ENCODE measurements around the gene NTM. TPM values are rescaled to one million over a fixed set of nuclear protein-coding genes. Genes with fewer than 3 reads are reported as not detected.

The NTM gene
- total and polyA plus RNA-seq, 2 donors (not counting 1 experiment from before 2014, with no cell fraction given): 12.3 to 28.6 TPM

DNA sequence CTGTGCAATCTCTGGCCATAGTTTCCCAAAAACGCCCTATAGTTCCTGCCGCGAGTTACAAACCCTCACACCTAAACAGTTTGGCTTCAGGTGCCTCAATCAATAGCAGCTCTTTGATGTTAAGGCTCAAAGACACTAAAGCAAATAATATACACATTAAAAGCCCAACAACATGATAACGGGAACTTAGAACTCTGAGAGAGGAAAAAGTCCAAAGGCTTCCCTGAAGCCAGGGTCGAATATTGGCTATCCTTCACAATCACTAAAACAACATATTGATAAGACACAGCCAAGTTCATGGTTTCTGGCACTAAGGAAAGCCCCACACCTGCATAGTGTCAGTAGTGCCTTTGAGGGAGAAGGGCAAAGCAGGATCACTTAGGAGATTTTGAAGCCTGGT, 54.9 kb downstream of the NTM start:
- no peak overlapping the region for H3K9ac ChIP-seq (ENCODE audit: insufficient read depth, low read length)
- no peaks in the 10 kb centered on the region for H3K79me2 ChIP-seq (ENCODE audit: control insufficient read depth, insufficient read depth, low read length)
- no peak for DNase-seq (ENCODE audit: low read depth in 2 of 2)
- no peak overlapping the region for H3K4me3 ChIP-seq (replicated peaks in 1 of 4; ENCODE audit: control extremely low read depth in 1 of 4, insufficient read depth in 1 of 4, low read depth in 3 of 4, low read length in 4 of 4)
- no peak overlapping the region for H3K27ac ChIP-seq (ENCODE audit: insufficient read depth, low read length)
- H3K4me1 ChIP-seq (ENCODE audit: control insufficient read depth, extremely low read depth, insufficient read depth, low read length): no peaks in the 10 kb centered on the region
- H3K36me3 ChIP-seq (ENCODE audit: control insufficient read depth, insufficient read depth, low read length): no peaks in the 10 kb centered on the region
- no peak for TF ChIP-seq CTCF (conservative IDR thresholded peaks at IDR 0.05 in 1 of 2, IDR thresholded peaks at IDR 0.05 in 1 of 2; ENCODE audit: low read depth in 1 of 2, low read length in 2 of 2)
- no peak for TF ChIP-seq EZH2 (IDR thresholded peaks at IDR 0.05; ENCODE audit: low read length, missing control alignments)
- no peak overlapping the region for H3K4me2 ChIP-seq (ENCODE audit: extremely low read depth, insufficient read depth, low read length)
- no peaks in the 10 kb centered on the region for H3K9me3 ChIP-seq (ENCODE audit: control insufficient read depth, insufficient read depth, low read depth, low read length)
- no peak overlapping the region for H2AFZ ChIP-seq (ENCODE audit: low read length)
- H3K27me3 ChIP-seq (ENCODE audit: control insufficient read depth, insufficient read depth, low read length): no peaks in the 10 kb centered on the region
- H4K20me1 ChIP-seq (ENCODE audit: control insufficient read depth, extremely low read depth, insufficient read depth, low read length): no peaks in the 10 kb centered on the region

DNA sequence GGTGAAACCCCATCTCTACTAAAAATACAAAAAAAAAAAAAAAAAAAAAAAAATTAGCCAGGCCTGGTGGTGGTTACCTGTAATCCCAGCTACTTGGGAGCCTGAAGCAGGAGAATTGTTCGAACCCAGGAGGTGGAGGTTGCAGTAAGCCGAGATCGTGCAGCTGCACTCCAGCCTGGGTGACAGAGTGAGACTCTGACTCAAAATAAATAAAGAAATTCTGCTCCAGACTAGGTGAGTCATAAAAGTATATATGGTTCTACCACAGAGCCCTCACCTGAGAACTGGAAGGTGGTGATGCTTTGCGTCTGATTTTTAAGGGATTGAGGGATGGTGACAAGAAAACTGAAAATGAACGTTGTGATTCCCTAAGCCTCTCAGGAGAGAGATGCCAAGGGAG, 58.4 kb downstream of the NTM start:
- Histone ChIP-seq H3K79me2 (ENCODE audit: control insufficient read depth, insufficient read depth, low read length) (no peaks in the 10 kb centered on the region), H3K9me3 (ENCODE audit: control insufficient read depth, insufficient read depth, low read depth, low read length) (no peaks in the 10 kb centered on the region), H3K9ac (ENCODE audit: insufficient read depth, low read length) (no peak overlapping the region), H4K20me1 (ENCODE audit: control insufficient read depth, extremely low read depth, insufficient read depth, low read length) (no peaks in the 10 kb centered on the region), H3K27me3 (ENCODE audit: control insufficient read depth, insufficient read depth, low read length) (no peaks in the 10 kb centered on the region), H3K4me1 (ENCODE audit: control insufficient read depth, extremely low read depth, insufficient read depth, low read length) (no peaks in the 10 kb centered on the region), H2AFZ (ENCODE audit: low read length) (no peak overlapping the region), H3K27ac (ENCODE audit: insufficient read depth, low read length) (no peak overlapping the region), H3K36me3 (ENCODE audit: control insufficient read depth, insufficient read depth, low read length) (no peaks in the 10 kb centered on the region), H3K4me2 (ENCODE audit: extremely low read depth, insufficient read depth, low read length) (no peak overlapping the region), H3K4me3 (replicated peaks in 1 of 4; ENCODE audit: control extremely low read depth in 1 of 4, insufficient read depth in 1 of 4, low read depth in 3 of 4, low read length in 4 of 4) (no peak overlapping the region)
- no peak for TF ChIP-seq CTCF (conservative IDR thresholded peaks at IDR 0.05 in 1 of 2, IDR thresholded peaks at IDR 0.05 in 1 of 2; ENCODE audit: low read depth in 1 of 2, low read length in 2 of 2)
- no peak for TF ChIP-seq EZH2 (IDR thresholded peaks at IDR 0.05; ENCODE audit: low read length, missing control alignments)
- no peak for DNase-seq (ENCODE audit: low read depth in 2 of 2)

DNA sequence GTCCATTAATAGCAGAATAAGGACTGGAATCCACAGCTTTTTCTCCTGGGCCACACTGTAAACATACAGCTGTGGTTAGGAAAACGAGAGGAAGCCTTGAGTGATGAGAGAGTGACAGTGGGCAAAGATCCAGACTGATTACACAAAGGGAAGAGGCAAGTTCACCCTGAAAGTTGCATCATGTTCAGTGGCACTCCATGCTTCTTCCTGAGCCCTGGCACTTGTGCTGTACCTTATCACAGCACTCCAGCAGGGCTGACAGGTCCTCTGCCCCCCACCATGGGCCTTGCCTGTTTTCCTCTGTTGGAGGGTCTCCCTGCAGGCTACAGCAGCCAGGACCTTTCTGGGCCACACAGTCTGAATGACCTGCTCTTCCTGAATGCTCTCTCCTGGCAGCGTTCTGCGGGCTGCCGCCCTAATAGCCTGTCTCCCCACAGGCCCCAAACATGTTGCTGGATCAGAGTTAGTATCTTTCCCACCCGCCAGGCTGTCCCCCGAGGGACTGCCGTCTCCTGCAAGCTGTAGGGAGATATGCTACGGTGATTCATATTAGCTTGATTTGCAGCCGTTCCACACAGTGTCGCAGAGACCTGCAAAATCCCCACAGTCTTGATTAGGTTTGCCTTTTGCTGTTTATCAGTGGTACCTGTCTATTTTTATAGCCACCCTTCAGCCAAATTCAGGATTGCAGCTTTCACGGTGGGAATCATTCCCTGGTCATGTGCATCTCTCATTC, 60.2 kb downstream of the NTM start:
- Histone ChIP-seq H3K27ac (ENCODE audit: insufficient read depth, low read length) (no peak overlapping the region), H3K4me2 (ENCODE audit: extremely low read depth, insufficient read depth, low read length) (no peak overlapping the region), H3K4me3 (replicated peaks in 1 of 4; ENCODE audit: control extremely low read depth in 1 of 4, insufficient read depth in 1 of 4, low read depth in 3 of 4, low read length in 4 of 4) (no peak overlapping the region), H3K36me3 (ENCODE audit: control insufficient read depth, insufficient read depth, low read length) (no peaks in the 10 kb centered on the region), H3K27me3 (ENCODE audit: control insufficient read depth, insufficient read depth, low read length) (no peaks in the 10 kb centered on the region), H4K20me1 (ENCODE audit: control insufficient read depth, extremely low read depth, insufficient read depth, low read length) (no peaks in the 10 kb centered on the region), H3K79me2 (ENCODE audit: control insufficient read depth, insufficient read depth, low read length) (no peaks in the 10 kb centered on the region), H3K4me1 (ENCODE audit: control insufficient read depth, extremely low read depth, insufficient read depth, low read length) (no peaks in the 10 kb centered on the region), H3K9ac (ENCODE audit: insufficient read depth, low read length) (no peak overlapping the region), H2AFZ (ENCODE audit: low read length) (no peak overlapping the region), H3K9me3 (ENCODE audit: control insufficient read depth, insufficient read depth, low read depth, low read length) (no peaks in the 10 kb centered on the region)
- DNase-seq (ENCODE audit: low read depth in 2 of 2): peak in 1 of 2 donors; percentile 18
- TF ChIP-seq EZH2 (IDR thresholded peaks at IDR 0.05; ENCODE audit: low read length, missing control alignments) (no peak), CTCF (conservative IDR thresholded peaks at IDR 0.05 in 1 of 2, IDR thresholded peaks at IDR 0.05 in 1 of 2; ENCODE audit: low read depth in 1 of 2, low read length in 2 of 2) (no peak)
